ENCODE data around the gene RASL10A.

The RASL10A gene

GRCh38 chr22:29267858-29268510, 47.5 kb downstream of the RASL10A start, which contains the start of the genes EWSR1 and RHBDD3:
Gene EWSR1, plus strand, starts transcription at chr22:29268268. Its CDS starts 69 bp downstream, at chr22:29268337.
Gene RHBDD3, minus strand, starts transcription at chr22:29267981. Its CDS starts 2,355 bp downstream, at chr22:29265626.
- peak; percentile 91 for DNase-seq (ENCODE audit: low read depth)

GRCh38 chr22:29267462-29267857, 48.0 kb downstream of the RASL10A start:
- DNase-seq (ENCODE audit: low read depth), result no peak

- no peak for DNase-seq (ENCODE audit: low read depth)
Measured at GRCh38 chr22:29266564-29267461, 48.7 kb downstream of the RASL10A start.

GRCh38 chr22:29265929-29266328, 49.6 kb downstream of the RASL10A start:
- DNase-seq (ENCODE audit: low read depth), result no peak

- DNase-seq (ENCODE audit: low read depth), result no peak
Measured at GRCh38 chr22:29265305-29265704, 50.2 kb downstream of the RASL10A start.

GRCh38 chr22:29263791-29264276, 51.7 kb downstream of the RASL10A start:
- DNase-seq (ENCODE audit: low read depth), result no peak

Measured in HS-5 (cell line).